GM12874 (cell line): ENCODE results near the gene SRGAP3.

Experiments used
- TF ChIP-seq, protein P1 (sequence below): IDR thresholded peaks from 2 replicates; pipeline ENCODE4 v1.5.1; 2011; ENCODE audit warnings: low read depth, mild to moderate bottlenecking, control low read depth, low read length, moderate library complexity; ENCODE audit not compliant: insufficient read depth

Gene SRGAP3

DNA sequence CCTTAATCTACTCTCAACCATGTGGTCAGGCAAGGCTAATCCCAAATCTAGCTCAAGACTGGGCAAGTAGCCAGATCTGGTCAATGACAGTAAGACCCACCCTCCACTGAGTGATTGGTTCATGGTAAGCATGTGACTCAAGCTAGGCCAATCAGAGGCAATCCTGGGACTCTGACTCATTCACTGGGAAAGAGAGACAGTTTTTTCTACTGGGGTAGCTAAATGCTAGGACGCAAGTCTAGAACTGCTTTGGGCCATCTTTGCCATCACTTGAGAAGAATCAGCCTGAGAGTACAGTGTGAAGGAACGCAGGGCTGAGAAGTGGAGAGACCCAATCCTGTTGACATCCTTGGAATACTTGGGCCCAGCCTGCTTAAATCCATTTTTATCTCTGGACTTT is 276.8 kb downstream of the SRGAP3 start:
- TF ChIP-seq, protein P1, sequence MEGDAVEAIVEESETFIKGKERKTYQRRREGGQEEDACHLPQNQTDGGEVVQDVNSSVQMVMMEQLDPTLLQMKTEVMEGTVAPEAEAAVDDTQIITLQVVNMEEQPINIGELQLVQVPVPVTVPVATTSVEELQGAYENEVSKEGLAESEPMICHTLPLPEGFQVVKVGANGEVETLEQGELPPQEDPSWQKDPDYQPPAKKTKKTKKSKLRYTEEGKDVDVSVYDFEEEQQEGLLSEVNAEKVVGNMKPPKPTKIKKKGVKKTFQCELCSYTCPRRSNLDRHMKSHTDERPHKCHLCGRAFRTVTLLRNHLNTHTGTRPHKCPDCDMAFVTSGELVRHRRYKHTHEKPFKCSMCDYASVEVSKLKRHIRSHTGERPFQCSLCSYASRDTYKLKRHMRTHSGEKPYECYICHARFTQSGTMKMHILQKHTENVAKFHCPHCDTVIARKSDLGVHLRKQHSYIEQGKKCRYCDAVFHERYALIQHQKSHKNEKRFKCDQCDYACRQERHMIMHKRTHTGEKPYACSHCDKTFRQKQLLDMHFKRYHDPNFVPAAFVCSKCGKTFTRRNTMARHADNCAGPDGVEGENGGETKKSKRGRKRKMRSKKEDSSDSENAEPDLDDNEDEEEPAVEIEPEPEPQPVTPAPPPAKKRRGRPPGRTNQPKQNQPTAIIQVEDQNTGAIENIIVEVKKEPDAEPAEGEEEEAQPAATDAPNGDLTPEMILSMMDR = no peak

DNA sequence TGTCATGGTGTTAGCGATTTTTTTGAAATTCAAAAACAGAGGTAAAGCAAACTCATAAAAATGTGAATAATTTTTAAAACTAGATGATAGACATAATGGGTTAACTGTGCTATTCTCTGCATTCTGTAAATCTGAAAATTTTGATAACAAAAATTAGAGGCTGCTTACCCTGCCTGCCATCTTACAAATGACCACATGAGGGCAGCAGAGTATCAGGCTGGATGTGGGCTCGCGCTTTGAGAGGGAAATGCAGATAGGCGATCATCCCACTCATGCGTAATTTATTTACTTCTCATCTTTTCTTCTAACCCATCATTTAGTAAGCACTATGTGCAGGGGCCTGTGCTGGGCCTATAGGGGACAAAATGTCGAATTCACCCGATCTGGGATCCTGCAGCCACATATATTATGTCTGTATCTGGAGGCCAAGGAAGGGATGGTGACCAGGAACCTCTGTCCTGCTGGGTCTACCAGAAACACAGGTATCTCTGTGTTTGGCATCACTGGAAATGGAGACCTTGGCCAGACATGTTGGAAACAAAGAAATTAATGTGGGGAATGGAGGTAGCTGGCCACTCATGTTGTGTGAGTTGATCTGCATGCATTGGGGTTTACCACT is 278.4 kb downstream of the SRGAP3 start:
- TF ChIP-seq, protein P1 = peak; percentile 79

DNA sequence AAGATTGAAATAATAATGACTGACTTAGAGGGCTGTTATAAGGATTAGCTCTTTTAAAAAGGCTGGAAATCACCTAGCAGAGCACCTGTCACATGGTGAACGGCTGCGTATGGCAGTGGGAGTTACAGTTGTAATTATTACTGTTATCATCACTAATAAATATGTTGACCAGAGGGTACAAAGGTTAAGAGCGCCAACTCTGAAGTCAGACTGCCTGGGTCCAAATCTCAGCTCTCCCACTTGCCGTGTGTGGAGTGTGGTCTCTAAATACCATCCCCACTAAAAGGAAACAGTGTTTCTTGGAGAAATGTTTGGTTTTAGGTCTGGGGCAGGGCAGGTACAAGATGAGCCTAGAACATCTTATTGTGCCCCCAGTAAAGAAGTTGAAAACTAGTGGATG is 280.2 kb downstream of the SRGAP3 start:
- TF ChIP-seq, protein P1 = no peak

DNA sequence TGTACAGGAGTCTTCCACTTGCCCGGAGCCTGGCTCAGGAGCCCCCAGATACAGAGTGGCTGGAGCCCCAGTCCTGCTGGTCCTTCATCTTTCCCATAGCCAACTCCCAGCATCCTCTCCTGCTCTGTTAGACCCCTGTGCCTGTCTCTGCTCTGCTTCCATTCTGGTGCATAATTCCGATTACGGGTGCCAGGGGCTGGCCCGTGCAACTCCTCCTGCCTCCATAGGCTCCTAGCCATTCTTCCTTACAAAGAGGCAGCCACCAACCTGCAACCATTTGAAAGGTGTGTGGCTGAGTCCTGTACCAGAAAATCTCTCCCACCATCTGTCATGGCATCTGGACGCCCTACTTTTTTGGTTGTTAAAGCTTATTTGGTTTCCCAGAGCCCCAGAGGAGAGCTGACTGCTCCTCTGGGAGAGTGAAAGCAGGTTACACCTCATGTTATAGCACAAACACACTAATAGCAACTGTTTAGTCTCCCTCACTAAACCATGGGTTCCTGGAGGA is 281.0 kb downstream of the SRGAP3 start:
- TF ChIP-seq, protein P1 = no peak

DNA sequence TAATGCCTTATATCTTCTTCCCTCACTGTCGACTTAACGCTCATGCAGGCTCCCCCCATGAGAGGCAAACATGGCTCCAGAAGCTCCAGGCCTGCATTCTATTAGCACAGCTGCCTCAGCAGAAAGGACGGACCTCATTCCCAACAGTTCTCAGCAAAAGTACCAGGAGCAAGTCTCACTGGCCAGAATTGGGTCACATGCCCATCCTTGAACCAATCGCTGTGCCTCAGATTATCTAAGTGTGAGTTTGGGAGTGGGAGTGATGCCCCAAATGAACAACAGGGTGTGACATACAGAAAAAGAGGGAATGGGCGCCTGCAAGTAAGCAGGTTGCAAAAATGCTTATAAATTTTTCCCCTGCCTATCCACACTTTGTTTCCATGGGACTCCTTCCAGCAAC is 281.9 kb downstream of the SRGAP3 start:
- TF ChIP-seq, protein P1 = no peak

DNA sequence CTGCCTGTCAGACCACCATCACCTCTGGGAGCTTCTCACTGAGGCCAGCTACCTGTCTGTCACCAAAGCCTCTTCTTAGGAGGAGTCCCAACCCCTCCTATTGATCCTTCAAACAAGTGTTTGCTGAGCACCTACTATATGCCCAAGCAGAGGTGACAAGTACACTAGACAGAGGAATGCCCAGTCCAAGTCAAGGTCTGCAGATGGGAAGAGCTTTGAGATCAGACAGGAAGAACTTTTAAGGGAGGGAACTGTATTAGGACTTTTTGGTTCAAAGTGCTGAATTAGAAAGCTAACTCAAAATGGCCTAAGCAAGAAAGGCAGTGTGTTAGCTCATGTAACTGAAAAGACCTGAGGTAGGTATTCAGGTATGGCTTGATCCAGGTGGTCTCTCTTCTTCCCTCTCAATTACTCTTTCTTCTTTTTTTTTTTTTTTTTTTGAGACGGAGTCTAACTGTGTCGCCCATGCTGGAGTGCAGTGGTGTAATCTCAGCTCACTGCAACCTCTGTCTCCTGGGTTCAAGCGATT is 282.6 kb downstream of the SRGAP3 start:
- TF ChIP-seq, protein P1 = no peak

DNA sequence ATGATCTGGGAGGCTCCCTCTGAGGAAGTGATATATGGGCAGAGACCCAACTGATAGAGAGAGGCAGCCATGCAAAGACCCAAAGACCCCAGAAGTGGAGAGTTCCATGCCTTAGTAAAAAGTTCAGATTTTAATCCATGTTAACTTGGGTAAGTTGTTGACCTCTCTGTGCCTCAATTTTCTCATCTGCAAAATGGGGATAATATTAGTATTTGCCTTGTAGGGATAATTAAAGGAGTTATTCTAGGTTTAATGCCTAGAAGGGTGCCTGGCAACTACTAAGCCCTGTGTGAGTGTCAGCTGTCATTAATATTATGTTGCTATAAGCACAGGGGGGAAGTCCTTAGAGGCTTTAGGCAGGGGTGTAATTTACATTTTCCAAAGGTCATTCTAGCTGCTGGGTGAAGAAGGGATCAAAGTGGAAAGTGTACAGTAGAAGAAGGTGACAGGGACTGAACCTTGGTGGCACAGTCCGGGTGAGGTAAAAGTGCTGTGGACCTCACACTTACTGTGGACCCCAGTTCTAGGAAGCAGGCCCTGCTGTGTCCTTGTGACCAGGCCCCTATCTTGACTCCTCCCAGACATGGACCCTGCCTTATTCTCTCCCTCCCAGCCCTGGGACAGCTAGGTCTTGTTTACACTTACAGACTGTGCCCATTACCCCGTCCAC is 283.2 kb downstream of the SRGAP3 start:
- TF ChIP-seq, protein P1 = no peak
